ENCODE measurements around the gene FOXO6. TPM values are rescaled to one million over a fixed set of nuclear protein-coding genes. Genes with fewer than 3 reads are reported as not detected.

FOXO6 gene
- total RNA-seq, 1 donor from 2014 or later, result 2.1 TPM

DNA sequence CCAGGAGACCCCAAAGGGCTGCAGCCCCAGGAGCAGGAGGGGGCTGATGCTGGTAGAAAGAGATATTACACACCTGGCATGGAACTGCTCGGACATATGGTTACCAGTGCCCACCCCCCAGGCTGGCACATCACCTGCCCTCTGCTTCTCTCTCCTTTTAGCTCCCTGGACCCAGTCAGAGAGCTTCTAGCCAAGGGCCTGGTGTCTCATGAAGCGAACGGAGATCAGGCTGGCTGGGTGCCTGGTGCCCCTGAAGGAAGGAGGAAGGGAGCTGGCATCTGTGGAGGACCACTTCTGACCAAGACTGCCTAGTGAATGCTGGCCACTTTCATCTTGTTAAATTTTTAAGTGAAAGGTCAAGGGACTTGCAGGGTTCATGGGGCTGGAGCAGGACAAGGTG is 53.1 kb downstream of the FOXO6 start:
- TF ChIP-seq, protein P1, sequence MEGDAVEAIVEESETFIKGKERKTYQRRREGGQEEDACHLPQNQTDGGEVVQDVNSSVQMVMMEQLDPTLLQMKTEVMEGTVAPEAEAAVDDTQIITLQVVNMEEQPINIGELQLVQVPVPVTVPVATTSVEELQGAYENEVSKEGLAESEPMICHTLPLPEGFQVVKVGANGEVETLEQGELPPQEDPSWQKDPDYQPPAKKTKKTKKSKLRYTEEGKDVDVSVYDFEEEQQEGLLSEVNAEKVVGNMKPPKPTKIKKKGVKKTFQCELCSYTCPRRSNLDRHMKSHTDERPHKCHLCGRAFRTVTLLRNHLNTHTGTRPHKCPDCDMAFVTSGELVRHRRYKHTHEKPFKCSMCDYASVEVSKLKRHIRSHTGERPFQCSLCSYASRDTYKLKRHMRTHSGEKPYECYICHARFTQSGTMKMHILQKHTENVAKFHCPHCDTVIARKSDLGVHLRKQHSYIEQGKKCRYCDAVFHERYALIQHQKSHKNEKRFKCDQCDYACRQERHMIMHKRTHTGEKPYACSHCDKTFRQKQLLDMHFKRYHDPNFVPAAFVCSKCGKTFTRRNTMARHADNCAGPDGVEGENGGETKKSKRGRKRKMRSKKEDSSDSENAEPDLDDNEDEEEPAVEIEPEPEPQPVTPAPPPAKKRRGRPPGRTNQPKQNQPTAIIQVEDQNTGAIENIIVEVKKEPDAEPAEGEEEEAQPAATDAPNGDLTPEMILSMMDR (IDR thresholded peaks at IDR 0.05; ENCODE audit: borderline replicate concordance), result no peak
- H3K27me3 ChIP-seq (ENCODE audit: low read depth), result peaks cover 21% of the 10 kb centered on the region
- DNase-seq, result no peak
- H3K4me3 ChIP-seq, result no peak overlapping the region
- no peaks in the 10 kb centered on the region for H3K36me3 ChIP-seq
- H3K9me3 ChIP-seq (replicated peaks), result no peaks in the 10 kb centered on the region
- peaks cover 20% of the 10 kb centered on the region for H3K4me1 ChIP-seq
- intact Hi-C loops (cut with micrococcal nuclease), result no loop called here
- no peak overlapping the region for H3K27ac ChIP-seq (replicated peaks)

DNA sequence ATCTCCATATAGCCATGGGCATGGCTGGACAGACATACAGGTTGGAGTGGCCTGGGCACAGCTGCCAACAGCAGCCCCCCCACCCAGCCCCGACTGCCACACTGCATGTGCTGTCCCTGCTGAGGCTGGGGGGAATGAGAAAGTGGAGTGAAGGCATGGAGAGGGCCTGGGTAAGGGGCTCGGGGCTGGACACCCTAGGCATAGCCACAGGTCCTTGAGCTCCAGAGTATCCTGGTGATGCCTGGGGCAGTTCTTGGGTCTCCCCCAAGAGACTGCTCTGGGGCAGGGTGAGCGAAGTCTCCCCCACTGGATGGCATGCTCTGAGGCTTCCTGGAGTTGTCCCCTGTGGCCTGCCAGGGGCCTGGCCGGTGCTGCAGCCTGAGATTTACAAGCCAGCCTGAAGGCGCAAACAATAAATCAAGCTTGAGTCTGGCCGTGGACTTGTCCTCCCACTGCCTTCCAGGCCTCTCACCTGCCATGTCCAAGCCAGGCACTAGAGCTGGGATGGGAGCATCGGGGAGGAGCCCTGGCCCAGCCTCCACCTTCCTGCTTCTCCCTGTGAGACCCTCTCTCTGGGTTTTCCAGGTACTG is 53.6 kb downstream of the FOXO6 start:
- intact Hi-C loops (cut with micrococcal nuclease), result loop anchor here (5.0 kb wide), 2 partner anchors 93 to 148 kb away; no protein-coding TSS in a partner anchor
- no peak for DNase-seq
- no peak overlapping the region for H3K27ac ChIP-seq (replicated peaks)

DNA sequence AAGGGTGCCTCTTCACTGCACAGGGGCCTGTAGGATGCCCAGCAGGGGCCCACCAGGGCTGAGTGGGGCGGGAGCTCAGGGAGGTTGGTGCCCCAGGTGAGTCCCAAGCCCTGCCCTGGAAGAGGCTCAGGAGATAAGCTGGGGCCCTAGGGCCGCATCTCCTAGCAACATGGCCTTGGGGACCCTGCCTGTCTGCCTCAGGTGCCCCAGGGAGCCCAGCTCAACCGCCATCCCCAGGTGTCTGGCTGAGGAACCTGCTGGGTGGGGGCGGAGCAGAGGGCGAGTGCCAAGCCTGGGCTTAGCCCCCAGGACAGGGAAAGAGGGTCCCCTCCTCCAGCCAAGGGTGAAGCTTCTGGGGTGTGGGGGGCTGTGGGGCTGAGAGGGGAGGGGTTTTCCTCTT is 54.8 kb downstream of the FOXO6 start:
- H3K27ac ChIP-seq (replicated peaks), result no peak overlapping the region
- H3K36me3 ChIP-seq, result no peaks in the 10 kb centered on the region
- H3K4me1 ChIP-seq, result peaks cover 22% of the 10 kb centered on the region
- peaks cover 4% of the 10 kb centered on the region for H3K27me3 ChIP-seq (ENCODE audit: low read depth)
- DNase-seq, result no peak
- H3K4me3 ChIP-seq, result no peak overlapping the region
- TF ChIP-seq, protein P1 (IDR thresholded peaks at IDR 0.05; ENCODE audit: borderline replicate concordance), result no peak
- H3K9me3 ChIP-seq (replicated peaks), result no peaks in the 10 kb centered on the region
- intact Hi-C loops (cut with micrococcal nuclease), result loop anchor here (5.0 kb wide), 2 partner anchors 94 to 149 kb away; no protein-coding TSS in a partner anchor

More for the DNA sequence above, 53.6 kb downstream of the FOXO6 start:
- H3K4me3 ChIP-seq, result no peak overlapping the region
- H3K36me3 ChIP-seq, result no peaks in the 10 kb centered on the region
- TF ChIP-seq, protein P1 (IDR thresholded peaks at IDR 0.05; ENCODE audit: borderline replicate concordance), result no peak
- H3K9me3 ChIP-seq (replicated peaks), result no peaks in the 10 kb centered on the region
- H3K4me1 ChIP-seq, result peaks cover 22% of the 10 kb centered on the region
- H3K27me3 ChIP-seq (ENCODE audit: low read depth), result peaks cover 16% of the 10 kb centered on the region

DNA sequence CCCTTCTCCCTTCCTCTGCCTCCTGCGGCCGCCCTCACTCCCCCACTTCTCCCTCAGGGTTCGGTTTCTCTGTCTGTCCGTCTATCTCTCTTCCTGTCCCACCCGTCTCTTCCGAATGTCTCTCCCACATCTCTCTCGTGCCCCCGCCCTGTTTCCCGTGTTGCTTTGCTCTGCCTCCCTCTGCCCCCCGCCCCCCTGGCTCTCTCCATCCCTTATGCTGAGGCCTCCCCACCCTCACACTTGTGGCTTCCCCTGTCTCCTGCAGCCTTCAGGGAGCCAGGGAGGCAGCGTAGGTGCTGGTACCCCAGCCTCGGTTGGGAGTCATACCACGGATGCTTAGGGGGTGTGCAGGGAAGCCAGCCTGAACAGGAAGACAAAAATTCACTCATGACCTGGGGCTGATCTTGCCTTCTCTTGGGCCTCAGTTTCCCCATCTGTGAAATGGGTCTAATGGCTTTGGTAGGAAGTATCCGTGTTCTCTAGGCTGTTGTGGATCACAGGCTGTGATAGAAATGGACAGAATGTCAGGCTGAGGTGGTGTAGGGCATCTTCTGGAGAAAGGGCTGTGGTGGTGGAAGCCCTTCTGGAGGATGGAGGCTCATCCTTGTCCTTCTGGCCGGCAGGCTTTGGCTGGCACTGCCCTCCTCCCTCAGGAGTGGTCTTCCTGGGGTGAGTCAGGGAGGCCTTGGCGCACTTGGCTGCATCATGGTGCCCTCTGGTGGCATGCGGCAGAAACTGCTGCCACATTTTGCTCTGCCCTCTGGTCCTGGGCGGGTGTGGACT is 55.5 kb downstream of the FOXO6 start:
- Histone ChIP-seq H3K9me3 (replicated peaks) (no peaks in the 10 kb centered on the region), H3K27ac (replicated peaks) (no peak overlapping the region), H3K36me3 (no peaks in the 10 kb centered on the region), H3K4me1 (peaks cover 22% of the 10 kb centered on the region), H3K4me3 (no peak overlapping the region), H3K27me3 (ENCODE audit: low read depth) (peaks cover 4% of the 10 kb centered on the region)
- intact Hi-C loops (cut with micrococcal nuclease), result loop anchor here (5.0 kb wide), 2 partner anchors 94 to 149 kb away; no protein-coding TSS in a partner anchor
- TF ChIP-seq, protein P1 (IDR thresholded peaks at IDR 0.05; ENCODE audit: borderline replicate concordance), result peak; percentile 92
- peak; percentile 61 for DNase-seq

DNA sequence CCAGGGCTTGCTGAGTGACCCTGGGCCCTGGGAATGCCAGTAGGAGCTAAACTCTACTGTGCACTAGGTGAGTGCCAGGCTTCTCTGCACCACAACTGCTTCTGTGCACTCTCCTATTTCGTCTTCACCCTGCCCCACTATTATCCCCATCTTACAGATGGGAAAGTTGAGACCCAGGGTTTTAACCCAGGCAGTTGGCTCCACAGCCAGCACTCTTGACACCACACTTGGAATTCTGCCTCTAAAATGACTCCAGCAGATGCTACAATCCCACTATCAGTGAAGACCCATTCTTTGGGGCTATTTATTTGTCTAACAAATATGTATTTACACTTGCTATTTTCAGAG is 56.1 kb downstream of the FOXO6 start:
- Histone ChIP-seq H3K27ac (replicated peaks) (no peak overlapping the region), H3K36me3 (no peaks in the 10 kb centered on the region), H3K27me3 (ENCODE audit: low read depth) (peaks cover 4% of the 10 kb centered on the region), H3K4me1 (peaks cover 22% of the 10 kb centered on the region), H3K4me3 (no peak overlapping the region), H3K9me3 (replicated peaks) (no peaks in the 10 kb centered on the region)
- no peak for DNase-seq
- intact Hi-C loops (cut with micrococcal nuclease), result loop anchor here (5.0 kb wide), 2 partner anchors 95 to 150 kb away; no protein-coding TSS in a partner anchor
- TF ChIP-seq, protein P1 (IDR thresholded peaks at IDR 0.05; ENCODE audit: borderline replicate concordance), result peak; percentile 31
